Ascending aorta (tissue), 2 donors: Measurements from ENCODE around the gene ADCY6. TPM values are rescaled to one million over a fixed set of nuclear protein-coding genes. Genes with fewer than 3 reads are reported as not detected.

Source experiments
- DNase-seq, 2 donors: peaks; one replicate each; pipeline ENCODE4 v3.0.0-alpha.2; 2019; ENCODE audit warnings: low spot score in 2 of 2
- H3K27ac ChIP-seq, 2 donors: fragments of 200-600 bp; sonication (generic); one replicate each; pipeline ENCODE4 v1.5.1; 2016 to 2017; ENCODE audit warnings: mild to moderate bottlenecking in 1 of 2
- H3K27me3 ChIP-seq: fragments of 200-600 bp; sonication (generic); one replicate; pipeline ENCODE4 v1.5.1; 2017
- H3K36me3 ChIP-seq, 2 donors: fragments of 200-600 bp; sonication (generic); one replicate each; pipeline ENCODE4 v1.5.1; 2016
- H3K4me1 ChIP-seq, 2 donors: fragments of 200-600 bp; sonication (generic); one replicate each; pipeline ENCODE4 v1.5.1; 2016 to 2017; ENCODE audit warnings: mild to moderate bottlenecking in 1 of 2
- H3K4me3 ChIP-seq, 2 donors: fragments of 200-600 bp; sonication (generic); one replicate each; pipeline ENCODE4 v1.5.1; 2016 to 2017; ENCODE audit warnings: mild to moderate bottlenecking in 1 of 2
- H3K9me3 ChIP-seq, 2 donors: fragments of 200-600 bp; sonication (generic); one replicate each; pipeline ENCODE4 v1.5.1; 2016
- CTCF ChIP-seq, 3 experiments: fragments of 200-600 bp in 2 of 3; fragments of 450-650 bp in 1 of 3; sonication (generic) in 2 of 3; IDR thresholded peaks; one replicate each; pipeline ENCODE4 v1.5.1; 2016 to 2019; ENCODE audit warnings: antibody characterized with exemption in 3 of 3, mild to moderate bottlenecking in 1 of 3, moderate library complexity in 1 of 3
- intact Hi-C: fragments of 100-400 bp; cut with DNase I; formaldehyde crosslinking; loops from one replicate; pipeline ENCODE4 v1.15.1; 2023
- total RNA-seq: library from RNA; depleted of rRNA; stranded (reverse); fragments of >200 nt; gene quantifications from one replicate; pipeline ENCODE4 v1.1.0, GENCODE V29; 2016

ADCY6 gene
- total RNA-seq, 1 donor from 2014 or later, result 65.0 TPM

- DNase-seq, result no peak
- H3K36me3 ChIP-seq, result no peaks in the 10 kb centered on the region
- H3K4me3 ChIP-seq, result no peak overlapping the region
- H3K9me3 ChIP-seq, result no peaks in the 10 kb centered on the region
- H3K27ac ChIP-seq, result no peak overlapping the region
- H3K4me1 ChIP-seq, result peaks cover 0 to 2% of the 10 kb centered on the region in 2 donors
- TF ChIP-seq CTCF (IDR thresholded peaks at IDR 0.05), result no peak
- no peaks in the 10 kb centered on the region for H3K27me3 ChIP-seq
- intact Hi-C loops, result no loop called here
Measured at GRCh38 chr12:48800457-48800856, 11.6 kb upstream of the ADCY6 start.

DNA sequence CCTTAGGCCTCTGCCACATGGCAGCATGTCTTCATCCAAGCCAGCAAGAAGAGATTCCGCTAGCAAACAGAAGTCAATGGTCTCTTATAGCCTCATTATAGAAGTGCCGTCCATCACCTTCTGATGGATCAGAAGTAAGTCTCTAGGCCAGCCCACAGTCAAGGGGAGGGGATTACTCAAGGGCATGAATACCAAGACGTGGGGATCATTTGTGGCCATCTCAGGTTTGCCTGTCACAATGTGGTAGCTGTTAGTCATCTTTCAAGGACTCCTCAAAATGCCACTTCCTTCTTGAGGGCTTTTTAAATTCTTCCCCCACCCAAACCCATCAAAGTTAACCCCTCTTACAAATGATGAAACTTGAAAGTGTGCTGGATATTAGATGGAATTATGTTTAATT lies 8.1 kb upstream of the ADCY6 start:
- Histone ChIP-seq H3K4me1 (peaks cover 0 to 2% of the 10 kb centered on the region in 2 donors), H3K27me3 (no peaks in the 10 kb centered on the region), H3K36me3 (no peaks in the 10 kb centered on the region), H3K4me3 (no peak overlapping the region), H3K9me3 (no peaks in the 10 kb centered on the region), H3K27ac (no peak overlapping the region)
- TF ChIP-seq CTCF (IDR thresholded peaks at IDR 0.05), result no peak
- intact Hi-C loops, result loop anchor here (1.0 kb wide), 1 partner anchor 44 kb away; no protein-coding TSS in a partner anchor
- DNase-seq, result no peak

DNA sequence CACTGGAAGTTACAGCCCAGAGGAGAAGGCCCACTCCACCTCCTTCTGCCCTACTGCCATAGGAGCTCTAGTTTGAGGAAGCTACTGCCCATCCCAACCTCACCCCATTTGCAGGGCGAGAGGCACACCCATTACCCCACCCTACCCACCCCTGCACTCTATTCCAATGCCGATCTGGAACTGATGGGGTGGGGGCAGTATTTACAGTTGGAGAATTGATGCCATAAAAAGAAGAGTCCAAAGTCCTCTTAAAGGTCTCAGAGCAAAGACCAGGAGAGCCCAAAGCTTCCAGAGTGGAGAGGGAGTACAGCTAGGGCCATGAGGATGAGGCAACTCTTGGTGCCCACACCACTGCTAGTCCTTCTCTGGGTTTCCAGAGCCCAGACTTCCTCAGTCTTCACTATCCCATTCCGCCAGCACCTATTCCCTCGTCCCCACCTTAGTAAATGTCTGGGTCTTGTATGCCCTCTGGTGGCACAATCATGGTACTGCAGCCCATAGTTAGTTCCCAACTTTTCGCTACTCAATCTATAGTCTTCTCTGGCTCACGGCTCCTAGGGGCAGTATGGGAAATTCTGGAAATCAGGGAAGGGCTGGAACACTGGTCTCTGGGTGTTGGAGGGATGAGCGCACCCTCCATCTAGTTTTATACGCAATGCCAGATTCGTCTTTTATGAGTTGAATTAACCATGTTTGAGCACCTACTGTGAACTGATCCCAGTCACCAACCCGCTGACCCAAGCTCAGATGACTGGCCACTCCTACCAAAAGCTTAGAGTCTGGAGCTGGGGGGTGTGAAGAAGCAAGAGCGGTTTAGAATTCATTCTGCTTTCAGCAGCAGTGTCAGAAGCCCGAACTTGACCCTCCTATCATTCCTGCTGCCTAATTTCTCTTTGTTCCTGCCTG lies 6.9 kb upstream of the ADCY6 start:
- DNase-seq, result peak in 1 of 2 donors; percentile 85
- peak; percentile 94 to 95 (median 95) for TF ChIP-seq CTCF (IDR thresholded peaks at IDR 0.05)
- intact Hi-C loops, result loop anchor here (1.0 kb wide), 2 partner anchors 18 to 43 kb away; no protein-coding TSS in a partner anchor

GRCh38 chr12:48794870-48795269 lies 6.0 kb upstream of the ADCY6 start:
- no peak for DNase-seq
- Histone ChIP-seq H3K4me3 (no peak overlapping the region), H3K27me3 (no peaks in the 10 kb centered on the region), H3K36me3 (no peaks in the 10 kb centered on the region), H3K9me3 (no peaks in the 10 kb centered on the region), H3K4me1 (peaks cover 0 to 2% of the 10 kb centered on the region in 2 donors), H3K27ac (no peak overlapping the region)
- intact Hi-C loops, result loop anchor here (1.0 kb wide), 1 partner anchor 19 kb away; no protein-coding TSS in a partner anchor
- TF ChIP-seq CTCF (IDR thresholded peaks at IDR 0.05), result no peak

More for the DNA sequence above, 6.9 kb upstream of the ADCY6 start:
- Histone ChIP-seq H3K27me3 (no peaks in the 10 kb centered on the region), H3K36me3 (no peaks in the 10 kb centered on the region), H3K27ac (no peak overlapping the region), H3K4me3 (no peak overlapping the region), H3K4me1 (peaks cover 0 to 2% of the 10 kb centered on the region in 2 donors), H3K9me3 (no peaks in the 10 kb centered on the region)

- intact Hi-C loops, result no loop called here
- Histone ChIP-seq H3K27ac (no peak overlapping the region), H3K36me3 (no peaks in the 10 kb centered on the region), H3K9me3 (no peaks in the 10 kb centered on the region), H3K4me3 (no peak overlapping the region), H3K4me1 (peaks cover 0 to 7% of the 10 kb centered on the region in 2 donors), H3K27me3 (no peaks in the 10 kb centered on the region)
- TF ChIP-seq CTCF (IDR thresholded peaks at IDR 0.05), result no peak
- no peak for DNase-seq
Measured at GRCh38 chr12:48793696-48794095, 4.8 kb upstream of the ADCY6 start.
